AG08395 (cell line): Measurements from ENCODE around the gene KISS1.
A peak's percentile ranks its signal among the peaks of the same experiment; 100 is the strongest.

Experiments
- DNase-seq: peaks from one replicate; pipeline ENCODE4 v3.0.0; 2012; ENCODE audit warnings: mixed read lengths, low spot score

Gene KISS1

GRCh38 chr1:204154568-204155255, 41.6 kb downstream of the KISS1 start:
- DNase-seq, result no peak

GRCh38 chr1:204153667-204154066, 42.6 kb downstream of the KISS1 start:
- DNase-seq, result no peak

GRCh38 chr1:204152310-204153044, 43.8 kb downstream of the KISS1 start:
- DNase-seq, result no peak

- peak; percentile 69 for DNase-seq
These were observed 44.6 kb downstream of the KISS1 start, which contains the start of gene ETNK2 for GRCh38 chr1:204151552-204152309. Gene ETNK2 (minus strand): TSS chr1:204152044. CDS start chr1:204151852, 192 bp downstream.

- DNase-seq, result no peak
These were observed 45.4 kb downstream of the KISS1 start for GRCh38 chr1:204150702-204151551.

GRCh38 chr1:204149635-204150565, 46.4 kb downstream of the KISS1 start:
- no peak for DNase-seq

- no peak for DNase-seq
These were observed 47.2 kb downstream of the KISS1 start for GRCh38 chr1:204149107-204149506.

- no peak for DNase-seq
These were observed 48.6 kb downstream of the KISS1 start for GRCh38 chr1:204147406-204148383.

- no peak for DNase-seq
These were observed 49.3 kb downstream of the KISS1 start for GRCh38 chr1:204146965-204147364.

- DNase-seq, result no peak
These were observed 50.0 kb downstream of the KISS1 start for GRCh38 chr1:204146309-204146708.

GRCh38 chr1:204145033-204145504, 51.2 kb downstream of the KISS1 start:
- DNase-seq, result no peak

GRCh38 chr1:204143276-204144041, 52.8 kb downstream of the KISS1 start:
- DNase-seq, result no peak

GRCh38 chr1:204142032-204142974, 54.0 kb downstream of the KISS1 start:
- no peak for DNase-seq

- DNase-seq, result no peak
These were observed 55.2 kb downstream of the KISS1 start for GRCh38 chr1:204141131-204141530.
